PFSK-1 (cell line): ENCODE results near the gene VPS13A.

Experiments
- FOXP2 ChIP-seq: optimal IDR thresholded peaks from 2 replicates; pipeline ENCODE3; 2011; ENCODE audit warnings: borderline replicate concordance, control low read depth, inconsistent platforms; ENCODE audit not compliant: insufficient read depth; ENCODE audit errors: extremely low read length, extremely low read depth
- POLR2AphosphoS5 ChIP-seq: IDR thresholded peaks from 2 replicates; pipeline ENCODE4 v1.6.1; 2012; ENCODE audit warnings: low read depth, mild to moderate bottlenecking, control low read depth, low read length, moderate library complexity
- SIN3A ChIP-seq: IDR thresholded peaks from 2 replicates; pipeline ENCODE4 v1.6.1; 2012; ENCODE audit warnings: mild to moderate bottlenecking, low read length, moderate library complexity, borderline replicate concordance; ENCODE audit not compliant: insufficient read depth
- TAF1 ChIP-seq: IDR thresholded peaks from 2 replicates; pipeline ENCODE4 v1.6.1; 2012; ENCODE audit warnings: low read length, control low read depth, borderline replicate concordance; ENCODE audit not compliant: insufficient read depth
- TF ChIP-seq, protein P1 (sequence below), 2 experiments: IDR thresholded peaks; 2 replicates each; pipeline versions ENCODE4 v1.6.1 to v1.8.0; 2011 to 2012; ENCODE audit warnings: low read depth in 2 of 2, low read length in 2 of 2, control low read depth in 1 of 2, inconsistent platforms in 1 of 2, mild to moderate bottlenecking in 1 of 2, moderate library complexity in 1 of 2; ENCODE audit not compliant: insufficient read depth in 1 of 2

Gene VPS13A

GRCh38 chr9:77399964-77400363, 222.6 kb downstream of the VPS13A start:
- TF ChIP-seq FOXP2 (no peak), TAF1 (no peak), SIN3A (no peak), POLR2AphosphoS5 (no peak)
- TF ChIP-seq, protein P1, sequence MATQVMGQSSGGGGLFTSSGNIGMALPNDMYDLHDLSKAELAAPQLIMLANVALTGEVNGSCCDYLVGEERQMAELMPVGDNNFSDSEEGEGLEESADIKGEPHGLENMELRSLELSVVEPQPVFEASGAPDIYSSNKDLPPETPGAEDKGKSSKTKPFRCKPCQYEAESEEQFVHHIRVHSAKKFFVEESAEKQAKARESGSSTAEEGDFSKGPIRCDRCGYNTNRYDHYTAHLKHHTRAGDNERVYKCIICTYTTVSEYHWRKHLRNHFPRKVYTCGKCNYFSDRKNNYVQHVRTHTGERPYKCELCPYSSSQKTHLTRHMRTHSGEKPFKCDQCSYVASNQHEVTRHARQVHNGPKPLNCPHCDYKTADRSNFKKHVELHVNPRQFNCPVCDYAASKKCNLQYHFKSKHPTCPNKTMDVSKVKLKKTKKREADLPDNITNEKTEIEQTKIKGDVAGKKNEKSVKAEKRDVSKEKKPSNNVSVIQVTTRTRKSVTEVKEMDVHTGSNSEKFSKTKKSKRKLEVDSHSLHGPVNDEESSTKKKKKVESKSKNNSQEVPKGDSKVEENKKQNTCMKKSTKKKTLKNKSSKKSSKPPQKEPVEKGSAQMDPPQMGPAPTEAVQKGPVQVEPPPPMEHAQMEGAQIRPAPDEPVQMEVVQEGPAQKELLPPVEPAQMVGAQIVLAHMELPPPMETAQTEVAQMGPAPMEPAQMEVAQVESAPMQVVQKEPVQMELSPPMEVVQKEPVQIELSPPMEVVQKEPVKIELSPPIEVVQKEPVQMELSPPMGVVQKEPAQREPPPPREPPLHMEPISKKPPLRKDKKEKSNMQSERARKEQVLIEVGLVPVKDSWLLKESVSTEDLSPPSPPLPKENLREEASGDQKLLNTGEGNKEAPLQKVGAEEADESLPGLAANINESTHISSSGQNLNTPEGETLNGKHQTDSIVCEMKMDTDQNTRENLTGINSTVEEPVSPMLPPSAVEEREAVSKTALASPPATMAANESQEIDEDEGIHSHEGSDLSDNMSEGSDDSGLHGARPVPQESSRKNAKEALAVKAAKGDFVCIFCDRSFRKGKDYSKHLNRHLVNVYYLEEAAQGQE (IDR thresholded peaks at IDR 0.05; ENCODE audit: insufficient read depth in 1 of 2, low read depth in 2 of 2, low read length in 2 of 2): no peak

DNA sequence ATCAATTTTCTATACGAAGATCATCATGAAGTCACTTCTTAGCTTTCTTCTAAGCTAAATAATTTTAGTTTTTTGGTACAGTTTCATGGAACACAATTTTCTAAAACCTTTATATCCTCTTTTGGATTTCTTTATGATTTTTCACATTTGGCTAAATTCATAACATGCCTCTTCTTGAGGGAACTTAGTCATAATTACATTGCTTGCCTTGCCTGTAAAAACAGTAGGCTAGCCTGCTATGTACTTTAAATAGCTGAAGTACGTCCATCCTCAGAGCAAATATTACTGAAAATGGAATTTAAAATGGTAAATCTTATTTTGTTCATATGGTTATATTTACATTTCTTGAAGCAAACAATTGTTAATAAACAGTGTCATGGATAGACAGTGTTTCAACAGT, 225.0 kb downstream of the VPS13A start:
- TF ChIP-seq FOXP2 (no peak), SIN3A (no peak), TAF1 (no peak), POLR2AphosphoS5 (no peak)
- TF ChIP-seq, protein P1 (IDR thresholded peaks at IDR 0.05; ENCODE audit: insufficient read depth in 1 of 2, low read depth in 2 of 2, low read length in 2 of 2): no peak

- TF ChIP-seq, protein P1 (IDR thresholded peaks at IDR 0.05; ENCODE audit: insufficient read depth in 1 of 2, low read depth in 2 of 2, low read length in 2 of 2): no peak
- TF ChIP-seq FOXP2: no peak
- TF ChIP-seq POLR2AphosphoS5: no peak
- no peak for TF ChIP-seq TAF1
- no peak for TF ChIP-seq SIN3A
Measured at GRCh38 chr9:77403239-77403638, 225.9 kb downstream of the VPS13A start.

DNA sequence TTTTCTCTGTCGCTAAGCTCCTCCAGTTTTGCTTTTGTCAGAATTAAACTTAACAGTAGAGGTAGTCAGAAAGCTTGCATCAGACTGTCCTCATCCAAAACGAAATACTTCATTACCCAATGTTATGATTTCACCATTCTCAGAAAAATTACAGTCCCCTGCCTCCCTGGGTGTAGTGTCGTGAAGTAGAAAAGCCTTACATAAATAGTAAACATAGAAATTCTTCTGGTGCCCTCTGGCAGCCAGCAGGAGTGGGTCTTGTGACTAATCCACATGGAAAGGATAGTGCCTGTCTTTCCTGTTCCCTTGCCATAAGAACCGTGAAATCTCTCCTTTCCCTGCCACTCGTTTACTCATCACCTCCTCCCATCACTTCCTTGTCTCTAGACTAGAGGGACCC, 240.2 kb downstream of the VPS13A start:
- TF ChIP-seq FOXP2: no peak
- no peak for TF ChIP-seq POLR2AphosphoS5
- no peak for TF ChIP-seq TAF1
- TF ChIP-seq SIN3A: no peak

- no peak for TF ChIP-seq POLR2AphosphoS5
- no peak for TF ChIP-seq SIN3A
- TF ChIP-seq FOXP2: no peak
- no peak for TF ChIP-seq TAF1
Measured at GRCh38 chr9:77418226-77418625, 240.9 kb downstream of the VPS13A start.

- TF ChIP-seq SIN3A (no peak), TAF1 (no peak), FOXP2 (no peak), POLR2AphosphoS5 (no peak)
- TF ChIP-seq, protein P1 (IDR thresholded peaks at IDR 0.05; ENCODE audit: insufficient read depth in 1 of 2, low read depth in 2 of 2, low read length in 2 of 2): no peak
Measured at GRCh38 chr9:77420641-77421040, 243.3 kb downstream of the VPS13A start.
